GDM1 (cell line): ENCODE measurements around the gene DNTT.
A peak's percentile ranks its signal among the peaks of the same experiment; 100 is the strongest.
"Not testable (repeated sequence)": the region's sequence is repeated elsewhere in the genome, so short reads cannot be mapped to it uniquely, and the experiment has no call there.

ENCODE experiments used
- DNase-seq: peaks from one replicate; lab custom pipeline; 2025; lab: John Stamatoyannopoulos, UW

The DNTT gene

GRCh38 chr10:96276831-96277230, 27.4 kb upstream of the DNTT start:
- DNase-seq = no peak

- no peak for DNase-seq
These were observed 25.0 kb upstream of the DNTT start for GRCh38 chr10:96279191-96279641.

- DNase-seq = no peak
These were observed 23.4 kb upstream of the DNTT start for GRCh38 chr10:96280859-96281258.

- DNase-seq = no peak
These were observed 22.7 kb upstream of the DNTT start for GRCh38 chr10:96281444-96282029.

- no peak for DNase-seq
These were observed 20.9 kb upstream of the DNTT start for GRCh38 chr10:96283351-96283750.

GRCh38 chr10:96283756-96284155, 20.5 kb upstream of the DNTT start:
- no peak for DNase-seq

- no peak for DNase-seq
These were observed 18.9 kb upstream of the DNTT start for GRCh38 chr10:96285331-96285752.

- no peak for DNase-seq
These were observed 16.7 kb upstream of the DNTT start for GRCh38 chr10:96287392-96288105.

GRCh38 chr10:96288151-96288621, 16.0 kb upstream of the DNTT start:
- no peak for DNase-seq

- DNase-seq = no peak
These were observed 14.9 kb upstream of the DNTT start for GRCh38 chr10:96289218-96289910.

GRCh38 chr10:96290368-96291133, 13.7 kb upstream of the DNTT start:
- DNase-seq = no peak

GRCh38 chr10:96292971-96293920, 11.0 kb upstream of the DNTT start:
- DNase-seq = peak; percentile 29

- no peak for DNase-seq
These were observed 8.8 kb upstream of the DNTT start for GRCh38 chr10:96295475-96295874.

GRCh38 chr10:96297486-96297885, 6.7 kb upstream of the DNTT start:
- no peak for DNase-seq

- DNase-seq = no peak
These were observed 5.9 kb upstream of the DNTT start for GRCh38 chr10:96298362-96298761.

- DNase-seq = no peak
These were observed 4.9 kb upstream of the DNTT start for GRCh38 chr10:96299383-96299782.

- DNase-seq = no peak
These were observed 2.6 kb upstream of the DNTT start for GRCh38 chr10:96301616-96302015.

GRCh38 chr10:96305019-96305418, 785 bp downstream of the DNTT start:
- no peak for DNase-seq

GRCh38 chr10:96306516-96306915, 2.3 kb downstream of the DNTT start:
- no peak for DNase-seq

GRCh38 chr10:96308854-96309253, 4.6 kb downstream of the DNTT start:
- DNase-seq = not testable (repeated sequence)
